HepG2 (cell line): ENCODE data around the gene MRPL9. TPM values are rescaled to one million over a fixed set of nuclear protein-coding genes. Genes with fewer than 3 reads are reported as not detected.

Experiments used
- ATAC-seq: fragments of 200-7000 bp; cut with Tn5 transposase; 3 replicates; pipeline ENCODE4 v1.9.1; 2020; ENCODE audit warnings: mild to moderate bottlenecking, moderate library complexity
- BruUV-seq: library from RNA; stranded (reverse); fragments of 400-500 nt; replicated peaks from 2 replicates; lab custom pipeline; 2021; lab: Mats Ljungman, UMichigan
- CTCF ChIA-PET: fragments of 300-600 bp; formaldehyde crosslinking; extraction: SDS; loops from one replicate; lab custom pipeline; 2021; ENCODE audit warnings: low total read pairs, inconsistent platforms, low intra/inter-chr PET ratio; lab: Yijun Ruan, JAX
- POLR2A ChIA-PET: fragments of 350-600 bp; sonication (Branson Sonifier 250); formaldehyde crosslinking; loops from one replicate; lab custom pipeline; 2020; ENCODE audit warnings: antibody characterized with exemption, inconsistent platforms; lab: Yijun Ruan, JAX
- DNase-seq: peaks from one replicate; pipeline ENCODE4 v3.0.0-alpha.2; 2015; ENCODE audit warnings: low spot score
- FAIRE-seq: peaks from 3 replicates; lab custom pipeline; 2011; peaks lifted over from hg19 to GRCh38; lab: Jason Lieb, UNC
- H2AFZ ChIP-seq: one replicate; pipeline ENCODE4 v1.6.1; 2011; ENCODE audit warnings: low read length, inconsistent platforms
- H3K27ac ChIP-seq: fragments of 300-600 bp; 3 replicates; pipeline ENCODE4 v1.8.0; 2011; ENCODE audit warnings: mixed run types, mild to moderate bottlenecking, mixed read lengths, low read length, inconsistent platforms; ENCODE audit not compliant: insufficient read depth; ENCODE audit errors: extremely low read length
- H3K27me3 ChIP-seq, 2 experiments: fragments of 200-600 bp in 1 of 2; 2 replicates in 1 of 2; 3 replicates in 1 of 2; pipeline versions ENCODE4 v1.6.0 to v1.8.0; 2011; ENCODE audit warnings: low read length in 2 of 2, mild to moderate bottlenecking in 2 of 2, moderate library complexity in 2 of 2, inconsistent platforms in 1 of 2; ENCODE audit not compliant: insufficient read depth in 2 of 2, control insufficient read depth in 1 of 2
- H3K36me3 ChIP-seq, 2 experiments: fragments of 200-600 bp in 1 of 2; replicated peaks in 1 of 2; 2 replicates in 1 of 2; 3 replicates in 1 of 2; pipeline versions ENCODE4 v1.5.1 to v1.8.0; 2011; ENCODE audit warnings: low read length in 2 of 2, inconsistent platforms in 1 of 2; ENCODE audit not compliant: insufficient read depth in 2 of 2, control insufficient read depth in 1 of 2
- H3K4me1 ChIP-seq: 2 replicates; pipeline ENCODE4 v1.5.1; 2012; ENCODE audit warnings: low read length, inconsistent platforms; ENCODE audit not compliant: insufficient read depth
- H3K4me2 ChIP-seq: 2 replicates; pipeline ENCODE4 v1.6.0; 2011; ENCODE audit warnings: low read depth, low read length, inconsistent platforms
- H3K4me3 ChIP-seq, 3 experiments: fragments of 200-600 bp in 1 of 3; sonication (generic), shearing (Covaris generic) in 1 of 3; replicated peaks in 1 of 3; 2 replicates each; pipeline ENCODE4 v1.5.1; 2011 to 2016; ENCODE audit warnings: low read length in 3 of 3, inconsistent platforms in 2 of 3, low read depth in 2 of 3, mild to moderate bottlenecking in 2 of 3, control low read depth in 1 of 3, mixed read lengths in 1 of 3; ENCODE audit not compliant: insufficient read depth in 1 of 3
- H3K79me2 ChIP-seq: one replicate; pipeline ENCODE4 v1.6.1; 2011; ENCODE audit warnings: low read length, inconsistent platforms; ENCODE audit not compliant: insufficient read depth
- H3K9ac ChIP-seq: 2 replicates; pipeline ENCODE4 v1.6.0; 2011; ENCODE audit warnings: mild to moderate bottlenecking, low read depth, low read length, inconsistent platforms; ENCODE audit not compliant: insufficient read depth
- H3K9me3 ChIP-seq: 2 replicates; pipeline ENCODE4 v1.5.1; 2012; ENCODE audit warnings: mild to moderate bottlenecking, low read length
- H4K20me1 ChIP-seq: 2 replicates; pipeline ENCODE4 v1.6.0; 2011; ENCODE audit warnings: inconsistent platforms, mild to moderate bottlenecking, low read length, moderate library complexity; ENCODE audit not compliant: insufficient read depth
- DNMT3B ChIP-seq: conservative IDR thresholded peaks from 2 replicates; pipeline ENCODE4 v1.6.1; 2016; ENCODE audit warnings: missing biosample characterization, control low read depth
- HOXD1 ChIP-seq: sonication (generic); formaldehyde crosslinking; IDR thresholded peaks from 2 replicates; pipeline ENCODE4 v1.5.0; 2020; ENCODE audit warnings: missing genetic modification reagents
- NFIB ChIP-seq: sonication (generic); formaldehyde crosslinking; IDR thresholded peaks from 2 replicates; pipeline ENCODE4 v1.9.0; 2021; ENCODE audit warnings: missing genetic modification reagents, mild to moderate bottlenecking, borderline replicate concordance
- PRDM4 ChIP-seq: sonication (generic); formaldehyde crosslinking; IDR thresholded peaks from 2 replicates; pipeline ENCODE4 v1.9.0; 2021; ENCODE audit warnings: missing genetic modification reagents, borderline replicate concordance
- SKI ChIP-seq: fragments of 450-650 bp; IDR thresholded peaks from one replicate; pipeline ENCODE4 v1.6.1; 2018; ENCODE audit warnings: mild to moderate bottlenecking; ENCODE audit not compliant: partially characterized antibody
- TARDBP ChIP-seq: sonication (generic); formaldehyde crosslinking; IDR thresholded peaks from 2 replicates; pipeline ENCODE4 v1.8.0; 2022; ENCODE audit warnings: mild to moderate bottlenecking, missing genetic modification reagents
- TBP ChIP-seq: sonication (generic); formaldehyde crosslinking; IDR thresholded peaks from 2 replicates; pipeline ENCODE4 v1.5.0; 2020; ENCODE audit warnings: missing genetic modification reagents
- ZKSCAN1 ChIP-seq: fragments of 150-350 bp; IDR thresholded peaks from 2 replicates; pipeline ENCODE4 v1.6.1; 2014; ENCODE audit warnings: low read length
- ZNF562 ChIP-seq: sonication (generic); formaldehyde crosslinking; IDR thresholded peaks from 2 replicates; pipeline ENCODE4 v1.8.0; 2022; ENCODE audit warnings: missing genetic modification reagents, borderline replicate concordance
- ZNF574 ChIP-seq: sonication (generic); formaldehyde crosslinking; IDR thresholded peaks from 2 replicates; pipeline ENCODE4 v1.4.0; 2020; ENCODE audit warnings: missing genetic modification reagents
- ZNF607 ChIP-seq: sonication (generic); formaldehyde crosslinking; IDR thresholded peaks from 2 replicates; pipeline ENCODE4 v1.5.1; 2020; ENCODE audit warnings: missing genetic modification reagents, mild to moderate bottlenecking, borderline replicate concordance
- ZNF878 ChIP-seq: sonication (generic); formaldehyde crosslinking; IDR thresholded peaks from 2 replicates; pipeline ENCODE4 v1.8.1; 2023; ENCODE audit warnings: mild to moderate bottlenecking, missing genetic modification reagents, moderate library complexity
- WGBS: methylation state at CpG from one replicate; pipeline ENCODE4 v1.1.6; 2017; ENCODE audit warnings: low lambda C conversion rate; 5-methylcytosine and 5-hydroxymethylcytosine counted together
- in situ Hi-C: cut with HindIII; loops from 2 replicates; pipeline ENCODE4 v1.10.0; 2017; ENCODE audit warnings: low pct_unique_long_range_greater_than_20kb; ENCODE audit not compliant: extremely low pct_ligation_motif_present
- intact Hi-C: fragments of 100-400 bp; cut with micrococcal nuclease; formaldehyde crosslinking; loops from one replicate; pipeline ENCODE4 v1.10.0; 2022; ENCODE audit not compliant: unreplicated experiment
- polyA plus RNA-seq, 8 experiments: library from polyadenylated mRNA; depleted of rRNA in 3 of 8; stranded (reverse) in 7 of 8; unstranded in 1 of 8; fragments of >200 nt; fragmentation: Illumina TruSeq in 4 of 8; extraction: Trizol in 4 of 8; gene quantifications; 2 replicates each; pipeline versions ENCODE4 v1.2.1 to v1.2.3, GENCODE V29; 2011 to 2016; ENCODE audit warnings: low read depth in 4 of 8, missing spikeins in 1 of 8, mixed read lengths in 1 of 8; ENCODE audit not compliant: insufficient read depth in 1 of 8
- total RNA-seq, 5 experiments: library from RNA; depleted of rRNA; stranded (reverse); fragments of >200 nt; fragmentation: Illumina TruSeq; extraction: Trizol; gene quantifications; 2 replicates each; pipeline ENCODE4 v1.2.3, GENCODE V29; 2016; ENCODE audit warnings: low read depth in 1 of 5
- TF ChIP-seq, protein P1 (sequence below): IDR thresholded peaks from 2 replicates; pipeline ENCODE4 v1.6.1; 2012; ENCODE audit warnings: low read depth, low read length, improper control_type of control experiment
- TF ChIP-seq, protein P2 (sequence below): sonication (generic); formaldehyde crosslinking; IDR thresholded peaks from 2 replicates; pipeline ENCODE4 v1.5.0; 2020; ENCODE audit warnings: missing genetic modification reagents
- TF ChIP-seq, protein P3 (sequence below): sonication (generic); formaldehyde crosslinking; IDR thresholded peaks from 2 replicates; pipeline ENCODE4 v1.4.0; 2020; ENCODE audit warnings: mild to moderate bottlenecking, missing genetic modification reagents

Gene MRPL9
- total and polyA plus RNA-seq, 2 of the 13 experiments (the other 11 are each of a cell fraction or from before 2014, with no cell fraction given), result 72.1 to 107 TPM

- TF ChIP-seq, protein P1, sequence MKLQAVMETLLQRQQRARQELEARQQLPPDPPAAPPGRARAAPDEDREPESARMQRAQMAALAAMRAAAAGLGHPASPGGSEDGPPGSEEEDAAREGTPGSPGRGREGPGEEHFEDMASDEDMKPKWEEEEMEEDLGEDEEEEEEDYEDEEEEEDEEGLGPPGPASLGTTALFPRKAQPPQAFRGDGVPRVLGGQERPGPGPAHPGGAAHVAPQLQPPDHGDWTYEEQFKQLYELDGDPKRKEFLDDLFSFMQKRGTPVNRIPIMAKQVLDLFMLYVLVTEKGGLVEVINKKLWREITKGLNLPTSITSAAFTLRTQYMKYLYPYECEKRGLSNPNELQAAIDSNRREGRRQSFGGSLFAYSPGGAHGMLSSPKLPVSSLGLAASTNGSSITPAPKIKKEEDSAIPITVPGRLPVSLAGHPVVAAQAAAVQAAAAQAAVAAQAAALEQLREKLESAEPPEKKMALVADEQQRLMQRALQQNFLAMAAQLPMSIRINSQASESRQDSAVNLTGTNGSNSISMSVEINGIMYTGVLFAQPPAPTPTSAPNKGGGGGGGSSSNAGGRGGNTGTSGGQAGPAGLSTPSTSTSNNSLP, result no peak
- no peak for TF ChIP-seq DNMT3B (CRISPR knock-in tag)
- TF ChIP-seq TARDBP (CRISPR knock-in tag), result no peak
Observed at GRCh38 chr1:151811181-151811580, 47.9 kb upstream of the MRPL9 start (continued).

- DNase-seq, result no peak
- Histone ChIP-seq H3K36me3 (no peaks in the 10 kb centered on the region), H3K9me3 (no peaks in the 10 kb centered on the region), H2AFZ (no peak overlapping the region), H4K20me1 (no peaks in the 10 kb centered on the region), H3K27me3 (no peaks in the 10 kb centered on the region), H3K4me2 (no peak overlapping the region), H3K79me2 (no peaks in the 10 kb centered on the region), H3K4me3 (no peak overlapping the region), H3K4me1 (peaks cover 11% of the 10 kb centered on the region; the same call in 1 of the 2 replicates), H3K27ac (no peak overlapping the region), H3K9ac (no peak overlapping the region)
- BruUV-seq, result no TSS peak
- ChIA-PET CTCF (no interaction called here), POLR2A (no interaction called here)
- in situ Hi-C loops, result no loop called here
- intact Hi-C loops, result no loop called here
- no peak for FAIRE-seq
- ATAC-seq, result no peak
- WGBS, result 100% methylated on average over 1 of the region's 1 CpG
- TF ChIP-seq, protein P2, sequence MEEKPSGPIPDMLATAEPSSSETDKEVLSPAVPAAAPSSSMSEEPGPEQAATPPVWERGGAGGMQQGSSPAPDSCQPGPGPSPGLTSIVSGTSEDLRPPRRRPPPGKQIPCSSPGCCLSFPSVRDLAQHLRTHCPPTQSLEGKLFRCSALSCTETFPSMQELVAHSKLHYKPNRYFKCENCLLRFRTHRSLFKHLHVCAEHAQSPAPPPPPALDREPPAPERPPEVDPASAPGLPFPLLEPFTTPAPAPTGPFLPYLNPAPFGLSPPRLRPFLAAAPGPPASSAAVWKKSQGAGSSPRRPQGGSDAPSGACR (CRISPR knock-in tag), result no peak
- TF ChIP-seq ZNF607 (CRISPR knock-in tag) (no peak), ZNF878 (CRISPR knock-in tag) (no peak), SKI (no peak), PRDM4 (CRISPR knock-in tag) (no peak), TBP (CRISPR knock-in tag) (no peak), NFIB (CRISPR knock-in tag) (no peak), ZNF562 (CRISPR knock-in tag) (no peak), HOXD1 (CRISPR knock-in tag) (no peak), ZKSCAN1 (no peak), ZNF574 (CRISPR knock-in tag) (no peak)
- TF ChIP-seq, protein P3, sequence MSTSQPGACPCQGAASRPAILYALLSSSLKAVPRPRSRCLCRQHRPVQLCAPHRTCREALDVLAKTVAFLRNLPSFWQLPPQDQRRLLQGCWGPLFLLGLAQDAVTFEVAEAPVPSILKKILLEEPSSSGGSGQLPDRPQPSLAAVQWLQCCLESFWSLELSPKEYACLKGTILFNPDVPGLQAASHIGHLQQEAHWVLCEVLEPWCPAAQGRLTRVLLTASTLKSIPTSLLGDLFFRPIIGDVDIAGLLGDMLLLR, result no peak
Observed at GRCh38 chr1:151809985-151810556, 46.8 kb upstream of the MRPL9 start.
